Parathyroid adenoma (tissue), 2 donors: ENCODE data around the gene ASL.
A peak's percentile ranks its signal among the peaks of the same experiment; 100 is the strongest.
"Not testable (repeated sequence)": the region's sequence is repeated elsewhere in the genome, so short reads cannot be mapped to it uniquely, and the experiment has no call there.

ENCODE experiments used
- H2AFZ ChIP-seq: fragments of 300-600 bp; sonication (generic); one replicate; pipeline ENCODE4 v1.7.0; 2017; ENCODE audit warnings: antibody characterized with exemption, mild to moderate bottlenecking
- H3K27ac ChIP-seq: fragments of 300-600 bp; sonication (generic); one replicate; pipeline ENCODE4 v1.7.0; 2017
- H3K27me3 ChIP-seq: fragments of 300-600 bp; sonication (generic); one replicate; pipeline ENCODE4 v1.7.0; 2017; ENCODE audit warnings: low read length; ENCODE audit not compliant: control insufficient read depth, insufficient read depth
- H3K36me3 ChIP-seq: fragments of 300-600 bp; sonication (generic); one replicate; pipeline ENCODE4 v1.7.0; 2017; ENCODE audit warnings: low read length; ENCODE audit not compliant: control insufficient read depth, insufficient read depth
- H3K4me1 ChIP-seq: fragments of 300-600 bp; sonication (generic); one replicate; pipeline ENCODE4 v1.7.0; 2017; ENCODE audit warnings: control low read depth
- H3K4me2 ChIP-seq: fragments of 300-600 bp; sonication (generic); one replicate; pipeline ENCODE4 v1.7.0; 2017; ENCODE audit warnings: low read length
- H3K4me3 ChIP-seq: fragments of 300-600 bp; sonication (generic); one replicate; pipeline ENCODE4 v1.7.0; 2017; ENCODE audit warnings: low read depth, low read length
- H3K79me2 ChIP-seq: fragments of 300-600 bp; sonication (generic); one replicate; pipeline ENCODE4 v1.7.0; 2017; ENCODE audit warnings: control low read depth
- H3K9ac ChIP-seq: fragments of 300-600 bp; sonication (generic); one replicate; pipeline ENCODE4 v1.7.0; 2017; ENCODE audit warnings: mild to moderate bottlenecking
- H3K9me3 ChIP-seq: fragments of 300-600 bp; sonication (generic); one replicate; pipeline ENCODE4 v1.7.0; 2017; ENCODE audit warnings: low read length; ENCODE audit not compliant: control insufficient read depth
- CTCF ChIP-seq: fragments of 300-600 bp; sonication (generic); IDR thresholded peaks from one replicate; pipeline ENCODE4 v1.7.0; 2017; ENCODE audit warnings: antibody characterized with exemption, mild to moderate bottlenecking
- donor health status: primary hyperparathyroidism.

Gene ASL

GRCh38 chr7:66099551-66100407 is 24.2 kb downstream of the ASL start:
- H3K27me3 ChIP-seq: no peaks in the 10 kb centered on the region
- no peak for TF ChIP-seq CTCF
- H3K27ac ChIP-seq: peak overlapping the region; percentile 75
- H3K79me2 ChIP-seq: no peaks in the 10 kb centered on the region
- H3K9me3 ChIP-seq: no peaks in the 10 kb centered on the region
- H3K9ac ChIP-seq: no peak overlapping the region
- peak overlapping the region; percentile 73 for H3K4me2 ChIP-seq
- no peaks in the 10 kb centered on the region for H3K4me1 ChIP-seq
- peak overlapping the region; percentile 61 for H3K4me3 ChIP-seq
- H2AFZ ChIP-seq: peak overlapping the region; percentile 87
- no peaks in the 10 kb centered on the region for H3K36me3 ChIP-seq

- no peaks in the 10 kb centered on the region for H3K36me3 ChIP-seq
- no peak overlapping the region for H3K9ac ChIP-seq
- H3K27ac ChIP-seq: peak overlapping the region; percentile 75
- peak overlapping the region; percentile 87 for H2AFZ ChIP-seq
- no peaks in the 10 kb centered on the region for H3K79me2 ChIP-seq
- no peaks in the 10 kb centered on the region for H3K4me1 ChIP-seq
- no peaks in the 10 kb centered on the region for H3K9me3 ChIP-seq
- peak overlapping the region; percentile 61 for H3K4me3 ChIP-seq
- TF ChIP-seq CTCF: no peak
- H3K4me2 ChIP-seq: peak overlapping the region; percentile 73
- H3K27me3 ChIP-seq: no peaks in the 10 kb centered on the region
Measured at GRCh38 chr7:66100408-66101050, 24.9 kb downstream of the ASL start.

DNA sequence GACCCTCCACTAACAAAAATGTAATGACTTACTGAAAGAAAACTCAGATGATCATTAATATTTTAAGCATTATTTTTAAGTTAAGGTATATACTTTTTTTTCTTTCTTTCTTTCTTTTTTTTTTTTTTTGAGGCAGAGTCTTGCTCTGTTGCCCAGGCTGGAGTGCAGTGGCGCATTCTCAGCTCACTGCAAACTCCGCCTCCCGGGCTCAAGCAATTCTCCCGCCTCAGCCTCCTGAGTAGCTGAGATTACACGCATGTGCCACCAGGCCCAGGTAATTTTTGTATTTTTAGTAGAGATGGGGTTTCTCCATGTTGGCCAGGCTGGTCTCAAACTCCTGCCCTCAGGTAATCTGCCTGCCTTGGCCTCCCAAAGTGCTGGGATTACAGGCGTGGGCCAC is 26.5 kb downstream of the ASL start:
- not testable (repeated sequence) for H3K36me3 ChIP-seq, H3K9ac ChIP-seq, H3K9me3 ChIP-seq, H3K27me3 ChIP-seq, H3K79me2 ChIP-seq, H3K27ac ChIP-seq, H3K4me2 ChIP-seq, H2AFZ ChIP-seq, H3K4me1 ChIP-seq, H3K4me3 ChIP-seq

DNA sequence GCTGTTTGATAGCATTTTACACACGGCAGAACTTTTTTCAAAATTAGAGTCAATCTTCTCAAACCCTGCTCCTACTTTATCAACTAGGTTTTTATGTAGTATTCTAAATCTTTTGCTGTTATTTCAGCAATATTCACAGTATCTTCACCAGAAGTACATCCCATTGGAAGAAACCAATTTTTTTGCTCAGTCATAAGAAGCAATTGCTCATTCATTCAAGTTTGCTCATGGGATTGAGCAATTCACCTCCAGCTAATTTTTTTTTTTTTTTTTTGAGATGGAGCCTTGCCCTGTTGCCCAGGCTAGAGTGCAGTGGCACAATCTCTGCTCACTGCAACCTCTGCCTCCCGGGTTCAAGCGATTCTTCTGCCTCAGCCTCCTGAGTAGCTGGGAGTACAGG is 28.4 kb downstream of the ASL start:
- H3K4me2 ChIP-seq, H3K27ac ChIP-seq, H3K79me2 ChIP-seq, H3K36me3 ChIP-seq, H2AFZ ChIP-seq, H3K9ac ChIP-seq, H3K27me3 ChIP-seq, H3K4me3 ChIP-seq, H3K9me3 ChIP-seq, H3K4me1 ChIP-seq: not testable (repeated sequence)

- Histone ChIP-seq H3K36me3 (no peaks in the 10 kb centered on the region), H3K9me3 (no peaks in the 10 kb centered on the region), H2AFZ (no peak overlapping the region), H3K4me1 (no peaks in the 10 kb centered on the region), H3K27ac (no peak overlapping the region), H3K27me3 (no peaks in the 10 kb centered on the region), H3K9ac (no peak overlapping the region), H3K4me3 (no peak overlapping the region), H3K79me2 (no peaks in the 10 kb centered on the region), H3K4me2 (no peak overlapping the region)
- no peak for TF ChIP-seq CTCF
Measured at GRCh38 chr7:66105263-66105748, 29.7 kb downstream of the ASL start.

DNA sequence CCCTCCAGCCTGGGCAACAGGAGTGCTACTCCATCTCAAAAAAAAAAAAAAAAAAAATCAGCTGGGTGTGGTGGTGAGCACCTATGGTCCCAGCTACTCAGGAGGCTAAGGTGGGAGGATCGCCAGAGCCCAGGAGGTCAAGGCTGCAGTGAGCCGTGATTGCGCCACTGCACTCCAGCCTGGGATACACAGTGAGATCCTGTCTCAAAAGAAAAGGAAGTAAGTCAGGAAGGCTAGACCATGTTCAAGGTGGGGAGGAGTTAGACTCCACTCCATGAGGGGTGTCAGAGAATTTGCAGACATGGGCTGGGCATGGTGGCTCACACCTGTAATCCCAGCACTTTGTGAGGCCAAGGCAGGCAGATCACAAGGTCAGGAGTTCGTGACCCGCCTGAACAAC is 32.8 kb downstream of the ASL start:
- H3K9ac ChIP-seq, H3K4me1 ChIP-seq, H3K9me3 ChIP-seq, H3K36me3 ChIP-seq, H2AFZ ChIP-seq, H3K4me2 ChIP-seq, H3K27ac ChIP-seq, H3K4me3 ChIP-seq, H3K79me2 ChIP-seq, H3K27me3 ChIP-seq: not testable (repeated sequence)
